ENCODE data around the gene CLP1.

The CLP1 gene

DNA sequence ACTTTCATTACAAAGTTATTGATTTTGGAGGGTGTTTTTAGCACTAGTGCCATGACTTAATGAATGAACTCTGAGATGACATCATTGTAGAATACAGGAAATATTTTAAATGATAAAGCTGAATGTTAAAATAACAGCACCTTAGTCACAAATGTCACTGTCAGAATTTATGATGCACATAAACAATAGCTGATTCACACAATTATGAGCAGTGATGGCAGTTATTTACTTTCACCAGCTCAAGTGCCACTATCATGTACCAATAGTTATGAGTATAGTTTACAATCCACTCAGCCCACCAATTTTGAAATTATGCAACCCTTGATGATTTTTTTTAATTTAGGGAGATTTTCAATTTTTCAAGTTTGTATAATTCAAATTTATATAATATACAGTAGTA is 37.1 kb upstream of the CLP1 start:
- no peak overlapping the region for H3K27ac ChIP-seq
- TF ChIP-seq, protein P1, sequence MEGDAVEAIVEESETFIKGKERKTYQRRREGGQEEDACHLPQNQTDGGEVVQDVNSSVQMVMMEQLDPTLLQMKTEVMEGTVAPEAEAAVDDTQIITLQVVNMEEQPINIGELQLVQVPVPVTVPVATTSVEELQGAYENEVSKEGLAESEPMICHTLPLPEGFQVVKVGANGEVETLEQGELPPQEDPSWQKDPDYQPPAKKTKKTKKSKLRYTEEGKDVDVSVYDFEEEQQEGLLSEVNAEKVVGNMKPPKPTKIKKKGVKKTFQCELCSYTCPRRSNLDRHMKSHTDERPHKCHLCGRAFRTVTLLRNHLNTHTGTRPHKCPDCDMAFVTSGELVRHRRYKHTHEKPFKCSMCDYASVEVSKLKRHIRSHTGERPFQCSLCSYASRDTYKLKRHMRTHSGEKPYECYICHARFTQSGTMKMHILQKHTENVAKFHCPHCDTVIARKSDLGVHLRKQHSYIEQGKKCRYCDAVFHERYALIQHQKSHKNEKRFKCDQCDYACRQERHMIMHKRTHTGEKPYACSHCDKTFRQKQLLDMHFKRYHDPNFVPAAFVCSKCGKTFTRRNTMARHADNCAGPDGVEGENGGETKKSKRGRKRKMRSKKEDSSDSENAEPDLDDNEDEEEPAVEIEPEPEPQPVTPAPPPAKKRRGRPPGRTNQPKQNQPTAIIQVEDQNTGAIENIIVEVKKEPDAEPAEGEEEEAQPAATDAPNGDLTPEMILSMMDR (conservative IDR thresholded peaks at IDR 0.05) = no peak

DNA sequence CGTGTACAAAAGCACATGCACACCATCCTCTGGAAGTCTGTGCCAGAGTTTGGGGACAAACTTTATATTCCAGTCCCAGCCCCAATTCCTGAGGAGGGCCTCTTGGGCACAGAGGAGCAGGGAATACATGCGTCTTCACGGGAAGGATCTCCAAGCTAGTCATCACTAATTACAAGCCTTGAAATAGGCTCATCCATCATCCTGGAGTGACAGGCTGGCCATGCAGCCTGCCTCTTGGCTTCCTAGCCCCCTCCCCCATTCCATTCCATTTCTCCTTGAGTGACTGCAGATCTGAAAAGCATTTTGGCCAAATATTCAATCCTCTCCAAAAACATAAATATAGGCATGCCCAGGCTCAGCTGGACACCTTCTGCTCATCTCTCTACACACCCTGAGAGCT is 35.3 kb upstream of the CLP1 start:
- H3K27ac ChIP-seq = no peak overlapping the region
- TF ChIP-seq, protein P1 (conservative IDR thresholded peaks at IDR 0.05) = no peak

DNA sequence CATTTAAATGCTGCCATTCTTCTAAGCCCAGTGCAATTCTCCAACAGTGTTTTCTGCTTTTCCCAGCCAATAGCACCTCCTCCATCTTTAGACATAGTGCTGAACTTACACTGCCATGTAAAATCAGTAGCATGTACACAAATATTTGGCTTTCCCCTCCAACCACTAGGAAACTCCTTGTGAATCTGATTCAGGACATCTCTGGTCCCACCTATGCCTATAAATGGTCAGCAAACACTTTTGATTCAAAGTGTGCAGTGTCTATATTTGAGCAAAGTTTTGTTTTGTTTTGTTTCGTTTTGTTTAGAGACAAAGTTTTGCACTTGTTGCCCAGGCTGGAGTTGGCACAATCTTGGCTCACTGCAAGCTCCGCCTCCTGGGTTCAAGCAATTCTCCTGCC is 32.7 kb upstream of the CLP1 start:
- TF ChIP-seq, protein P1 (conservative IDR thresholded peaks at IDR 0.05) = no peak
- no peak overlapping the region for H3K27ac ChIP-seq

DNA sequence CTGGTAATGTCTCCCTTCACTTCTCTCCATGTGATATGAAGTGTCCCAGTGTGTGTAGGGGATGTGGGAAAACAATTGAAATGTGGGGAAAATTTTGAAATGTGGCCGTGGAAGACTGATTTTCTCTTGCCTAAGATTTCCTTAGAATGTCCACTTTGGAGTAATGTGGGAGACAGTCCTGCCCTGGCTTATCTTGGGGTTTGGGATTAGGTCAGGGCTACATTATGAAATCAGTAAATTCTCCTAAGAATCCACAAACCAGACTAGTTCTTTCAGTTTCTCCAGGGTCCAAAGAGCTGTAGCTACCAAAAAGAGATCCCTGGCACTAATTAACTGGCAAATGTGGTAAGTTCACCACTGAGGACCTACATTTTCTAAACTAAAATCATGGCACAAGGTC is 30.7 kb upstream of the CLP1 start:
- TF ChIP-seq, protein P1 (conservative IDR thresholded peaks at IDR 0.05) = no peak
- H3K27ac ChIP-seq = no peak overlapping the region

DNA sequence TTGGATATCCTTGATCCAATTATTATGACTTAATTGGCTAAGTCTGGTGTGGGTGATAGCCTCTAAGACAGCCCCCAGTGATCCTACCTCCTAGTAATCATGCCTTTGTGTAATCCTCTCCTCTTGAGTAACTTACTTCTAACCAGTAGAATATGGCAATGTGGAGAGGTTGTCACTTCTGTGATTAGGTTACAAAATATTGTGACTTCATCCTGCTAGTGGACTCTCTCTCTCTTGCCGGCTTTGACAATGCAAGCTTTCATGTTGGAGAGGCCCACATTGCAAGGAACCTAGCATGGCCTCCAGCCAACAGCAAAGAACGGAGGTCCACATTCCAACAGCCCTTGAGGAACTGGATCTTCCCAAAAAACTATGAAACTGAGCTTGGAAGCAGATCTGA is 27.4 kb upstream of the CLP1 start:
- TF ChIP-seq, protein P1 (conservative IDR thresholded peaks at IDR 0.05) = no peak
- no peak overlapping the region for H3K27ac ChIP-seq

DNA sequence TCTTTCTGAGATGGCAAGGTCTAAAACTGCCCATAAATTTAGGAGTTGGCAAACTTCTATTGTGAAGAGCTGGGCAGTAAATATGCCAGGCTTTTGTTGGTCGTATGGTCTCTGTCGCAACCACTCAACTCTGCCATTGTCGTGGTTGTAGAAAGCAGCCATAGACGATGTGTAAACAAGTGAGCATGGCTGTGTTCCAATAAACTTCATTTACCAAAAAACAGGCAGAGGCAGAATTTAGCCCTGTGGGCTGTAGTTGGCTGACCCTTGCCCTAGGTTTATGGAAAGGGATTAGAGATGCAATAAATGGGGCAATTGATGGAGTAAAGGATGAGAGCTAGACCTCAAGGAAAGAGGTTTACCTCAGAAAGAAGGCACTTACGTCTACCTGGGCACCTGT is 25.4 kb upstream of the CLP1 start:
- H3K27ac ChIP-seq = no peak overlapping the region
- TF ChIP-seq, protein P1 (conservative IDR thresholded peaks at IDR 0.05) = no peak

DNA sequence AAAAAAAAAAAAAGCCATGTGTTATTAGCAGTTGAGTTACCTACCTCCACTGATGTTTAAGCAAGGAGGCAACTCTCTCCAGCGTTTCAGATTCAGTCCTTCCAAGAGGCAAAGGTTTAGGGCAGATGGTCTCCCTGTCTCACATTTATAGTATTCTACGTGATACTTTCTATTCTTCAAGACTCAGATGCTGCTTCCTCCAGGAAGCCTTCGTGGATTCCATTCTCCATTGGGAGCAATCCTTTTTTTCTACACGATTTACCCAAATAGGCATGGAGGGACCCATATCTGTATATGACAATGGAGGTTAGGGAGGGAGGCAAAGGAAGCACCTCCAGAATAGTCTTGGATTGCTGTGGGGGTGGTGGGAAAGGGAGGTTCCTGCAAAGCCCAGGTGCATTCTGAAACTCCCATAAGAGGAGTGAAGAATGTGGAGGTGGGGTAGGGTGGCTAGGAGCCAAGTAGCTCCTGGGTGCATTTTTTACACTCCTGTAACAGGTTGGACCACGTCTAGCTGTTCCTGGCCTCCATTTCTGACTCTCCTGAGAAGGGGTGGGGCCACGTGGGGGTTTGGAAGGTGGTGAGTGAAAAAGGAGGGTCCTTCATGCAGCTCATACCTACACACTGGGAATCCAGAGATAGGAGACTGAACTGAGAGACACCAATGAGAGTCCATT is 24.0 kb upstream of the CLP1 start:
- H3K27ac ChIP-seq = no peak overlapping the region
- TF ChIP-seq, protein P1 (conservative IDR thresholded peaks at IDR 0.05) = no peak
